CD4-positive, alpha-beta T cell treated with Interleukin-15 for 4 hours (primary cell): ENCODE data around the gene SPDYE17.
"Not testable (repeated sequence)": the region's sequence is repeated elsewhere in the genome, so short reads cannot be mapped to it uniquely, and the experiment has no call there.

Experiments
- DNase-seq: peaks from one replicate; pipeline ENCODE4 v3.0.0-alpha.2; 2020; ENCODE audit warnings: low spot score

Gene SPDYE17

GRCh38 chr7:77032261-77032660 is at the start of gene SPDYE17:
Gene SPDYE17, minus strand, starts transcription at chr7:77032361. Its CDS starts 1,791 bp downstream, at chr7:77030570.
- DNase-seq, result not testable (repeated sequence)

- DNase-seq, result not testable (repeated sequence)
Measured at GRCh38 chr7:77080236-77080635, 48.1 kb upstream of the SPDYE17 start.

GRCh38 chr7:77079624-77080023 is 47.5 kb upstream of the SPDYE17 start:
- DNase-seq, result not testable (repeated sequence)

- not testable (repeated sequence) for DNase-seq
Measured at GRCh38 chr7:77079112-77079511, 47.0 kb upstream of the SPDYE17 start.

DNA sequence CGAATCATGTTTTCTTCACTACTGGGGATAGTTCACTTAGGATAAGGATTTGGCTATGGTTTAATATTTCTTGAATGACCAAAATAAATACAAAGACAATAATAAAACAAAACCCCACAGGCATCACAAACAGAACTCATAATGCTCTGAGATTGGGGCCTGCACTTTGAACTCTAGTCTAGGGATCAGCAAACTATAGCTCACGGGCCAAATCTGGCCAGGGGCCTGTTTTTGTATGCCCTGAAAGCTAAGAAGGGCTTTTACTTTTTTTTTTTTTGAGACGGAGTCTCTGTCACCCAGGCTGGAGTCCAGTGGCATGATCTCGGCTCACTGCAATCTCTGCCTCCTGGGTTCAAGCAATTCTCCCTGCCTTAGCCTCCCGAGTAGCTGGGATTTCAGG is 44.9 kb upstream of the SPDYE17 start:
- not testable (repeated sequence) for DNase-seq

- not testable (repeated sequence) for DNase-seq
Measured at GRCh38 chr7:77074786-77075396, 42.7 kb upstream of the SPDYE17 start.

- DNase-seq, result not testable (repeated sequence)
Measured at GRCh38 chr7:77071108-77071507, 38.9 kb upstream of the SPDYE17 start.

- not testable (repeated sequence) for DNase-seq
Measured at GRCh38 chr7:77065869-77066268, 33.7 kb upstream of the SPDYE17 start.

DNA sequence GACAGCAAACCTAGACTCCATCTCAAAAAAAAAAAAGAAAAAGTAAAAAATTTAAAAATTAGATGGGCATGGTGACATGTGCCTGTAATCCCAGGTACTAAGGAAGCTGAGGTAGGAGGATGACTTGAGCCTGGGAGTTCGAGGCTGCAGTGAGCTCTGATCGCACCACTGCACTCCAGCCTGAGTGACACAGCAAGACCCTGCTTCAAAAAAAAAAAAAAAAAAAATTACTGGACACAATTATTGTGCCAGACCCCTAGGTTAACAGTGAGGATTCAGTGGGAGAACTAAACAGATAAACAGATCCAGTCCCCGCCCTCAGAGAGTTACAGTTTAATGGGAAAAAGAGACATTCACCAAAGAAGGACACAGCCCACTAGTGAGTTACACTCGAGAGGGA is 31.6 kb upstream of the SPDYE17 start:
- DNase-seq, result not testable (repeated sequence)

DNA sequence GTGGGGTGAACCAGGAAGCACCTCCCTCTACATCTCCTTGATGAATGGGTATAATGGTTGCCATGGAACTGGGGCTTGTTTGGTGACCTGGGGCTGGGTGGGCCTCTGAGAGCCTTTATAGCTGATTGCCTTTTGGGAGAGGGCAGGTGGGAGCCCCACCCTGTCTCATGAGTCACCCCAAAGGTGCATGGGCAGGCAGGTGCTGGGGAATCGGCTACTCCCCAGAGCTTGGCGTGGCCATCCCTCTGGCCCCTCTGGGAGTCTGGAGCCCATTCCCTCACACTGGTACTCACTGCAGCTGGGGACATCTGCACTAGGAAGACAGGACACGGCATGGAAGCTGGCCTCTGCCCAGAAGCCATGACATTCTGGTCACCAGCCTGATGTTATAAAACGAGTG is 30.4 kb upstream of the SPDYE17 start, which contains the start of gene SPDYE18:
Gene SPDYE18 (minus strand): TSS at position 2 of the 400 bp plus-strand sequence. CDS start 2,046 bp downstream, outside the sequence.
- DNase-seq, result not testable (repeated sequence)

DNA sequence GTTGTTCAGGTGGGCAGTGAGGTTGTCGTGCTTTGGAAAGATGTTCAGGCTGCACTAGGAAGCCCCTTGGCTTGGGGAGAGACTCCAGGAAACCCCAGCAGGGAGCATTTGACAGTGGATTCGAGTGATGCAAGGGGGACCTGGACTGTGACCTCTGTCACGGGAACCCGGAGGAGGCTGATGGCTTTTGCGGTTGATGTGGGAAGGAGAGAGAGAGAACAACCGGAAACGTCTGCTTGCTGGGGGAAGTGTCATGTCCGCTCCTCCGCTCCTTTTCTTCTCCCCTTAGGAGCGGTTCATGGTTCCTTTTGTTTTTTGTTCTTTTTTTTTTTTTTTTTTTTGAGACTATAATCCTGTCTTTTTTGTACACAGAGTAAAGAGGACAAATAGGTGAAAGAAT is 5.8 kb downstream of the SPDYE17 start:
- DNase-seq, result not testable (repeated sequence)

GRCh38 chr7:77010074-77010680 is 22.0 kb downstream of the SPDYE17 start:
- DNase-seq, result not testable (repeated sequence)

- not testable (repeated sequence) for DNase-seq
Measured at GRCh38 chr7:77008000-77008399, 24.2 kb downstream of the SPDYE17 start.

DNA sequence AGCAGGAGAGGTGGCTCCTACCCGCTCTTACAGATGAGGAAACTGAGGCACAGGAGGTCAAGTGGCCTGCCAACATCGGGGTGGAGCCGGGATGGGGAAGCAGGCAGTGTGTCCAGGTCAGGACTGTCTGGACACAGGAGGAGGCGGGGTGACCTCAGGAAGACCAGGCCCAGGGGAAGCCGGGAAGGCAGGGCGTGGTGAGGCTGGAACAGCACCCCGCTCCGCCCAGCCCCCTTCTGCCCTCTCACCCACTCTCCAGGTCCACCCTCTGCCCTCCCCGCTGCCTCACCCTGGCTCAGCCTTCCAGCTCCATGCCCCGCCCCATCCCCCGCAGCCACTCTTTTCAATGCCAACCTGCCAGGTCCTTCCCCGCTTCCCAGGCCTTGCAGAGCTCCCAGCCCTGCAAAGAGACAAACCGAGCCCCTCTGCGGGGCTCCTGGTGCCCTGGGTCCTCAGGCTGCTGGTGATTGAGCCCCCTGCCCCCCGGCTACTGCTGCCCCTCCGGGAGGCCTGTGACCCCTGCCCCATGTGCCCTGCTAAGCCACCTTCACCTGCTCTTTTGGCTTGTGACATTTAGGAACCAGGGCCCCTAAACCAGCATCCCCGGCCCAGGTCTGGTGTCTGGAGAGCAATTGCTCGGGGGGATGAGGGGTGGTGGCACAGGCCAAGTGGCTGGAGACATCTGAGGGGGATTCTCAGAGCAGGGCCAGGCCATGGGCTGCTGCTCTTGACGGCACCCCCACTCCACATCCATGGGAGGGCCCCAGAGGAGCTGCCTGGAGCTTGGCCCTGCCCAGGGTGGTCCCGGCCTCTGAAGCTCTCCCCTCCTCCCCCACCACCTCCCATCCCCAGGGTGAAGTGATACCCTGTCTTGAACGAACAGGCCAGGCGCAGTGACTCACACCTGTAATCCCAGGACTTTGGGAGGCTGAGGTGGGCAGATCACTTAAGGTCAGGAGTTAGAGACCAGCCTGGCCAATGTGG is 25.7 kb downstream of the SPDYE17 start:
- DNase-seq, result not testable (repeated sequence)

DNA sequence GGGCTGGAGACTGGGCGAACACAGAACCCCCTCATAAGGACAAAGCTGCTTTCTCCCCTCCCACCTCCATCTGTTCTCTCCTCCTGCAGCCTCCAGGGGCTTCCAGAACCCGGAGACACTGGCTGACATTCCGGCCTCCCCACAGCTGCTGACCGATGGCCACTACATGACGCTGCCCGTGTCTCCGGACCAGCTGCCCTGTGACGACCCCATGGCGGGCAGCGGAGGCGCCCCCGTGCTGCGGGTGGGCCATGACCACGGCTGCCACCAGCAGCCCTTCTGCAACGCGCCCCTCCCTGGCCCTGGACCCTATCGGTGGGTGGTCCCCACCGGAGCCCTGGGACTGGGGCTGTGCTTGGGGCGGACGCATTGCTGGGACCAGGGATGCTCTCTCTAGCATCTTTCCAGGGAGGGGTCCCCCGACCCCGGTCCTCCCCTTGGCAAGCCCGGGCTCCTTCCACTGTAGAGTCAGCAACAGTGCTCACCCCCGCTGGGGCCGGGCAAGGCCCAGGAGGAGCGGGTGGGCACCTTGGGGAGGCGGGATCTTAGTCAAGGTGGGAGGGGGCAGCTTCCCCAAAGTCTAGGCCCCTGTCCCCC is 26.6 kb downstream of the SPDYE17 start:
- not testable (repeated sequence) for DNase-seq

DNA sequence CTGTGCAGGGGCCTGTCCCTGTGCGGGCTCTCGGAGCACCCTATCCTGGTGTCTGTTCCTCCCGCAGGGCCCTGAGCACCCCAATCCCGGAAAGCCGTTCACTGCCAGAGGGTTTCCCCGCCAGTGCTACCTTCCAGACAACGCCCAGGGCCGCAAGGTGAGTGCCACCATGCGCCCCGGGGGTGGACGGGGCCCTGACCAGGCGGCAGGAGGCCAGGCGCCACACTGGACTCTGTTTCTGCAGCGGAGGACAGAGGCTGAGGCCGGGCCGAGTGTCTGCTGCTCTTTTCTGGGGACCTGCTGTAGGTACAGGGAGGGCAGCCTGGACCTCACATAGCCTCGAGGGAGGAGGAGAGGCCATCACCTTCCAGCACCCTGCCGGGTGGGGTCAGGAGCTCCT is 28.0 kb downstream of the SPDYE17 start:
- not testable (repeated sequence) for DNase-seq

DNA sequence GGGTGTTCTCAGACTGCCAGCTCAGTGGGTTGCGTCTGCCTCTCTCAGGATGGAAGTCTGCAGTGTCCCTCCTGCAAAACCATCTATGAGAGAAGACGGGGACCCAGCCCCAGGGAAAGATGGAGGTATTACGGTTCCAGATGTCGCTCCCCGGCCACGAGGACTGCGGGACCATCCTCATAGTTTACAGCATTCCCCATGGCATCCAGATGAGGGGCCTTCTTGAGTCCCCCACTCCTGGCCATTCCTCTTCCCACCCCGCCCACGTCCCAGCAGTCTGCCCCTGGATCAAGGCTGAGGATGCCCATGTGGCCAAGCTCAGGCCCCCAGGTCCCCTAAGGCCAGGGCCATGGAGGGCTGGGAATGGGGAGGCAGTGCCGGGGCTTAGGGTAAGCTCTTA is 28.9 kb downstream of the SPDYE17 start:
- not testable (repeated sequence) for DNase-seq

DNA sequence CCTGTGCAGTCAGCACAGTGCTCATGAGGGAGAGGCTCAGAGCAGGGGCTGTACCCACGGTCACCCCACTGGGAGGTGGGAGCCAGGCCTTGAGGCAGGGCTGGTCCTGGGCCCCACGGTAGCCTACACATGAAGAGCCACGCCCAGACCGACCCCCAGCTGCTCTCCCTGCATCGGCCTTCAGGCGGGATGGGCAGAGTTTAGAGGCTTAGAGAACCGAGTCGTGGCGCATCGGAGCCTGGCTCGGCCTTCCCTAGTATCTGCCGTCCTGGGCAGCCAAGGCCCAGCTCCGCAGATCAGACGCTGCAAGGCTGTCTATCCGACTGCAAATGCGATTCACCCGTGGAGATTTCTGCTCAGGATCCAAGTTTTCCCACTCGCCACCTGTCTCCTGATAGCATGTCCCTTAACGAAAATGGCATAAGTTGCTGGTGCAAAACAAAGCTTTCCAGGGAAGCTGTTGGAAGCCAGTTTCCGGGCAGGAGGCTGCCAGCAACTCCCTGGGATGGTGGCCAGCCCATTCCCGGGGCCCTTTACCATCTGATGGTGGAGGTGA is 29.4 kb downstream of the SPDYE17 start:
- not testable (repeated sequence) for DNase-seq

GRCh38 chr7:77002104-77002503 is 30.1 kb downstream of the SPDYE17 start:
- not testable (repeated sequence) for DNase-seq

- not testable (repeated sequence) for DNase-seq
Measured at GRCh38 chr7:76999474-77000107, 32.6 kb downstream of the SPDYE17 start.
